Activated CD4-positive, alpha-beta T cell treated with anti-CD3 and anti-CD28 coated beads, Interleukin-2, amount 10 ng/mL, durations not matched to agents 24 days and 14 days (primary cell): Measurements from ENCODE around the gene OTUD1. TPM values are rescaled to one million over a fixed set of nuclear protein-coding genes. Genes with fewer than 3 reads are reported as not detected.
A peak's percentile ranks its signal among the peaks of the same experiment; 100 is the strongest.
"Not testable (repeated sequence)": the region's sequence is repeated elsewhere in the genome, so short reads cannot be mapped to it uniquely, and the experiment has no call there.

Experiments used
- DNase-seq: peaks from one replicate; pipeline ENCODE4 v3.0.0; 2022
- H3K27ac Mint-ChIP-seq: one replicate; pipeline ENCODE4 v1.8.0; 2022; ENCODE audit warnings: mild to moderate bottlenecking, mixed read lengths
- H3K27me3 Mint-ChIP-seq: one replicate; pipeline ENCODE4 v1.8.0; 2022; ENCODE audit warnings: mixed read lengths
- H3K36me3 Mint-ChIP-seq: one replicate; pipeline ENCODE4 v1.8.0; 2022; ENCODE audit warnings: low read depth, mild to moderate bottlenecking, mixed read lengths
- H3K4me1 Mint-ChIP-seq: one replicate; pipeline ENCODE4 v1.8.0; 2021; ENCODE audit warnings: mixed read lengths
- H3K4me3 Mint-ChIP-seq: one replicate; pipeline ENCODE4 v1.8.0; 2022; ENCODE audit warnings: mild to moderate bottlenecking, moderate library complexity, mixed read lengths
- H3K9me3 Mint-ChIP-seq: one replicate; pipeline ENCODE4 v1.8.0; 2021; ENCODE audit warnings: mixed read lengths
- intact Hi-C: fragments of 100-400 bp; cut with micrococcal nuclease; formaldehyde crosslinking; loops from one replicate; pipeline ENCODE4 v1.15.1; 2023
- total RNA-seq: library from RNA; stranded (reverse); gene quantifications from 2 replicates; pipeline ENCODE4 v1.2.3, GENCODE V29; 2022

OTUD1 gene
- total RNA-seq = 12.6 and 12.8 TPM in 2 replicates

DNA sequence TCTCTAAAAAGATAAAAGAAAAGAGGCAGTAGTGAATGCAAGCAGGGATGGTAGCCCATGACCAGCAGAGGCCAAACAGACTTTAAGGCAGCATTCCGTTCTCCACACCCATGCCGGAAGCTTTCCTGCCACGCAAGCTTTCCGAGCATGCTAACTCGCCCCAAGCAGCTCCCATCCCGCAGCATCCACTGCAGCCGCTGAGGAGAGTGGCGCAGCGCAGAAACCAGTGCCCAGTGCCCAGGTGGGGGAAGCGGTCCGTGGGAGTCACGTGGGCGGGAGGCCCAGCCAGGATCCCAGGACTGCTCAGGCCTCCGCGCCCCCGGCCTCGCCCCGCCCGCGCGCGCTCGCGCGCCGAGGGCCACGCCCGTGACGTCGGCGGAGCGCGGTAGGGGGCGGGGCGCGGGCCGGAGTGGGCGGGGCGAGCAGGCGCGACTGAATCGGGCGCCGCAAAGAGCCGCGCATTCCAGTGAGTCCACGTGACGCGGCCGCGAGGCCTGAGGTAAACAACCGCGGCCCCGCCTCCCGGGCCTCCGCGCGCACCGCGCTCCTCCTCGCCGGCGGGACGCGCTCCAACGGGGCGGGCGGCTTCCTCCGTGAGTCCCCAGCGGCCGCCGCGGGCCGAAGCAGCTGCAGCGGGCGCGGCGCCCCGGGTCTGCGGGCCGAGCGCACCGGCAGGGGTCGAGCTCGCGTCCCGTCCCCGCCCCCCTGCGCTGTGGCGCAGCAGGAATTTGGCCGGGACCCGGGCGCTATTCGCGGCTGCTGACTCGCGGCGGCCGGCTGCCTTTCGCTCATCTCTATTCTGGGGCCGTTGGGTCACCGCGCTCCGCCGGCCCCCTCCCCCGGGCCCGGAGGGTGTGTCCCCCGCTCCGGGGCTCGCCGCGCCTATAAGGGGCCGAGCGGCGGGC, at the start of gene OTUD1:
Gene OTUD1, plus strand, starts transcription at position 529 of the 905 bp plus-strand sequence. CDS start 383 bp downstream, outside the sequence.
- intact Hi-C loops = loop anchor here (2.0 to 5.0 kb wide), 4 partner anchors 76 to 1579 kb away; partner anchors contain the start of genes ENKUR, MSRB2 and THNSL1
- no peaks in the 10 kb centered on the region for H3K27me3 Mint-ChIP-seq
- H3K9me3 Mint-ChIP-seq = no peaks in the 10 kb centered on the region
- peaks cover 39% of the 10 kb centered on the region for H3K4me1 Mint-ChIP-seq
- peaks cover 25% of the 10 kb centered on the region for H3K36me3 Mint-ChIP-seq
- peak within 1 kb of the TSS; percentile 96 for H3K4me3 Mint-ChIP-seq
- peak; percentile 99 for DNase-seq
- H3K27ac Mint-ChIP-seq = peak within 1 kb of the TSS; percentile 86

DNA sequence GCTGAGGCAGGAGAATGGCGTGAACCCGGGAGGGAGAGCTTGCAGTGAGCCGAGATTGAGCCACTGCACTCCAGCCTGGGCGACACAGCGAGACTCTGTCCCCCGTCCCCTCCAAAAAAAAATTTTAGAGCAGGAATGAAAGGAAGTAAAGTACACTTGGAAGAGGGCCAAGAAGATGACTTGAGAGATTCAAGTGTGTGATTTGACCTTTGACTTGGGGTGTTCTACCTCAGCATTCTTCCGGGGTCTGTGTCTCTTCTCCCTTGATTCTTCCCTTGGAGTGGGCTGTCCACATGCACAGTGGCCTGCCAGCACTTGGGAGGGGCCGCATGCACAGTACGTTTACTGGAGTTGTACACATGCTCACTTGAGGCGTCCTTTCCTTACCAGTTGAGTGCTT, 48.5 kb upstream of the OTUD1 start:
- H3K36me3 Mint-ChIP-seq, H3K4me3 Mint-ChIP-seq, DNase-seq, H3K27ac Mint-ChIP-seq, H3K27me3 Mint-ChIP-seq, intact Hi-C loops: not testable (repeated sequence)
- Mint-ChIP-seq H3K4me1 (peaks cover 11% of the 10 kb centered on the region), H3K9me3 (peaks cover 13% of the 10 kb centered on the region)

- Mint-ChIP-seq H3K4me1 (peaks cover 11% of the 10 kb centered on the region), H3K9me3 (peaks cover 13% of the 10 kb centered on the region), H3K27ac (no peak overlapping the region), H3K4me3 (no peak overlapping the region), H3K36me3 (no peaks in the 10 kb centered on the region), H3K27me3 (no peaks in the 10 kb centered on the region)
- DNase-seq = no peak
- intact Hi-C loops = no loop called here
These were observed 48.1 kb upstream of the OTUD1 start for GRCh38 chr10:23390809-23391208.

DNA sequence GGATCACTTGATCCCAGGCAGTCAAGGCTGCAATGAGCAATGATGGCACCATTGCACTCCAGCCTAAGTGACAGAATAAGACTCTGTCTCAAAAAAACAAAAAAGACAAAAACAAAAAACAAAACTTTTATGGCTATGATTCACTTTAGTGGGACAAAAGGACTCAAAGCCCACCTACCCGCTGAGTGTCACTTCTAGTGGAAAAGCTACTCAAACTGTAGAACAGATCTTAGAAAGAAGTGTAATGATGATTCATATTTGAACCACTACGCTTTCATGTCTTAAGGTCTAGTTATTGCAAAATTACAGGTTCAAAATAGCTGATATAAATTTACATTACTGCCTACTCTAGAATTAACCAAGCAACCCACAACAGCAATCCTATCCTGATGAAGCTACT, 47.1 kb upstream of the OTUD1 start:
- H3K27me3 Mint-ChIP-seq = no peaks in the 10 kb centered on the region
- peaks cover 13% of the 10 kb centered on the region for H3K4me1 Mint-ChIP-seq
- H3K9me3 Mint-ChIP-seq = peaks cover 13% of the 10 kb centered on the region
- H3K27ac Mint-ChIP-seq = no peak overlapping the region
- DNase-seq = no peak
- no peaks in the 10 kb centered on the region for H3K36me3 Mint-ChIP-seq
- no peak overlapping the region for H3K4me3 Mint-ChIP-seq
- intact Hi-C loops = no loop called here

DNA sequence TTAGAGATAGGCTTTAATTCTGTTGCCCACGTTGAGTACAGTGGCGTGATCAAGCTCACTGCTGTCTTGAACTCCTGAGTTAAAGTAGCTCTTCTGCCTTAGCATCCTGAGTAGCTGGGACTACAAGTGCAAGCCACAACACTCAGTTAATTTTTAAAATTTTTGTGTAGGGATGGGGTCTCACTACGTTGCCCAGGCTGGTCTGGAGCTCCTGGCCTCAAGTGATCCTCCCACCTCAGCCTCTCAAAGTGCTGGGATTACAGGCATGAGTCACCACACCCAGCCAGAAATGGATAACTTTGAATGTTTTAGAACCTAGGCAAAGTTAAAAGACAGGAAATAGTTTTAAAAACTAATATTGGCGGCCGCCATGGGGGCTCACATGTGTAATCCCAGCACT, 43.9 kb upstream of the OTUD1 start:
- H3K27ac Mint-ChIP-seq = no peak overlapping the region
- peaks cover 5% of the 10 kb centered on the region for H3K9me3 Mint-ChIP-seq
- H3K4me3 Mint-ChIP-seq = no peak overlapping the region
- intact Hi-C loops = no loop called here
- H3K36me3 Mint-ChIP-seq = no peaks in the 10 kb centered on the region
- peaks cover 11% of the 10 kb centered on the region for H3K4me1 Mint-ChIP-seq
- no peak for DNase-seq
- no peaks in the 10 kb centered on the region for H3K27me3 Mint-ChIP-seq

DNA sequence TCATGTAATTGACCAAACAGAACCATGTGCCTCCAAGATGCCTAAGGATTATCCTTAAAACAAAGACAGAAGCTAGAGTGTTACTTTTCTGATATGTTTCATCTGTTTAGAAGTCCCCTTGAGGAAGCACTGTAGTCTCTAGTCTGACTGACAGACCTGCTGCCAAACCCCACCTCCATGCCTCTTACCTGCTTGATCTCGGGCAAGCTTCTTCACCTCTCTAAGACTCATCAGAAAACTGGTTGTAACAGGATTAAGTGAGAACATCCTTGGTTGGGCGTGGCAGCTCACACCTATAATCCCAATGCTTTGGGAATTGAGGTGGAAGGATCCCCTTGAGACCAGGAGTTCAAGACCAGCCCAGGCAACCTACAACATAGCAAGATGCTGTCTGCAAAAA, 42.2 kb upstream of the OTUD1 start:
- Mint-ChIP-seq H3K36me3 (no peaks in the 10 kb centered on the region), H3K27me3 (no peaks in the 10 kb centered on the region), H3K4me3 (no peak overlapping the region), H3K27ac (no peak overlapping the region), H3K4me1 (peaks cover 6% of the 10 kb centered on the region), H3K9me3 (no peaks in the 10 kb centered on the region)
- no peak for DNase-seq
- intact Hi-C loops = no loop called here

DNA sequence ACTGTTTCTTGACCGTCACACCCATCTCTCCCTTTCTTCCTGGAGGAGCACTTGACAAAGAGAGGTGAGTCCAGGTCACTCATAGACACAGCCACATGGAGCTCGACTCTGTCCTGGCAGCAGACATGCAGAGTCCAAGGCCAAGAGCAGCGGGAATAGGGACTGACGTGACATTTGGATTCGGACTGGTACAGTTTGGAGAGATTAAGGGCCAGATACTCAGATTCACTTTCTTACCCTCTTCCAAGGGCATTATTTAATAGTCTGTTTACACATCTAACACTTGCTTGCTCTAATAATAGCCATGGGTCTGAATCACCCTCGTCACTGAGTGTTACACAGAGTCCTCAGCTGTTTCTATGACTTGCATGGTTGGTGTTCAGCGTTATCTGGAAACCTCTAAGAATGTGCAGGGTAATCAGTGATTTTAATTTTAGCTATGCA, 39.2 kb upstream of the OTUD1 start:
- Mint-ChIP-seq H3K4me3 (no peak overlapping the region), H3K36me3 (no peaks in the 10 kb centered on the region), H3K4me1 (peaks cover 2% of the 10 kb centered on the region), H3K9me3 (no peaks in the 10 kb centered on the region), H3K27me3 (no peaks in the 10 kb centered on the region), H3K27ac (no peak overlapping the region)
- no peak for DNase-seq
- intact Hi-C loops = no loop called here

GRCh38 chr10:23402856-23403255, 36.0 kb upstream of the OTUD1 start:
- intact Hi-C loops = no loop called here
- Mint-ChIP-seq H3K27ac (no peak overlapping the region), H3K36me3 (no peaks in the 10 kb centered on the region), H3K4me1 (no peaks in the 10 kb centered on the region), H3K27me3 (no peaks in the 10 kb centered on the region), H3K4me3 (no peak overlapping the region), H3K9me3 (no peaks in the 10 kb centered on the region)
- DNase-seq = no peak

GRCh38 chr10:23403278-23403677, 35.6 kb upstream of the OTUD1 start:
- intact Hi-C loops = no loop called here
- no peak overlapping the region for H3K27ac Mint-ChIP-seq
- no peak for DNase-seq
- no peaks in the 10 kb centered on the region for H3K36me3 Mint-ChIP-seq
- no peaks in the 10 kb centered on the region for H3K4me1 Mint-ChIP-seq
- no peaks in the 10 kb centered on the region for H3K27me3 Mint-ChIP-seq
- no peak overlapping the region for H3K4me3 Mint-ChIP-seq
- H3K9me3 Mint-ChIP-seq = no peaks in the 10 kb centered on the region

- Mint-ChIP-seq H3K4me1 (no peaks in the 10 kb centered on the region), H3K9me3 (no peaks in the 10 kb centered on the region), H3K4me3 (no peak overlapping the region), H3K27me3 (no peaks in the 10 kb centered on the region), H3K36me3 (no peaks in the 10 kb centered on the region), H3K27ac (no peak overlapping the region)
- intact Hi-C loops = no loop called here
- no peak for DNase-seq
These were observed 35.2 kb upstream of the OTUD1 start for GRCh38 chr10:23403719-23404118.

DNA sequence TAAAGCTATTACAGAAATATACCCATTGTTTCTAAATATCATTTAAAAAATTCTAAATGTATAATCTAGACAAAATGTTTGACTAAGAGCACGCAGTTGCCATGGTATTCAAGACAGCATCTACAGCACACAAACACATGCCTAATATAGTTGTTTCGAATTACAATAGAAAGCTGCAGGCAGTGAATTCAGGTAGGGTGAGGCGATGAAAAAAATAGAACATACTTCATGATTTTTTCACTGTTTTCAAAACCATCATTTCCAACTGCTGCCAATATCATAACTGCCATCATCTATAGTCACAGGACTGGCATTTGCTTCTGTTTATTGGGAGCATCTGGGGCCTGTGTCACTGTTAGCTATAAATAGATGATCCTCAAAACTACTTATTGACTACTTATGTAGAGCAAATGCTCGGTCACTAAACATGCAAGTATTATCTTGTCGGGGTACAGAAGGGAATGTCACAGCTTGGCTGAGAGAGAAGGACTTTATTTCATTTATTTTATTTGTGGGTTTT, 34.4 kb upstream of the OTUD1 start:
- Mint-ChIP-seq H3K9me3 (no peaks in the 10 kb centered on the region), H3K4me1 (no peaks in the 10 kb centered on the region), H3K27me3 (no peaks in the 10 kb centered on the region), H3K27ac (no peak overlapping the region), H3K4me3 (no peak overlapping the region), H3K36me3 (no peaks in the 10 kb centered on the region)
- no peak for DNase-seq
- intact Hi-C loops = no loop called here

DNA sequence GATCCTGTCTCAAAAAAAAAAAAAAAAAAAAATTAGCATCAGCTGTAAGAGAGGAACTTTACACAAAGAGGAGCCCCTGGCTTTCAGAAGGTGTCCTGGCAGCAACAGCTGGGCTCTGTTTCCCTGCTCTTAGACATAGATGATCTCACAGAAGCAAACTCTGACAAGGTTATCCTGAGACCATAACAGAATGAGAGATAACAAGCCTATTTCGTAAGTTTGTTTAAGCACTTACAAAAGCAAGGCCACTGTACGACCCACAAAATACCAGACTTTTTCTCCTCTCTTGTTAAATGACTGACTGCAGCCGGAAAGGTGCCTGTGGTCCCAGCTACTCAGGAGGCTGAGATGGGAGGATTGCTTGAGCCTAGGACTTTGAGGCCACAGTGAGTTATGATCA, 33.3 kb upstream of the OTUD1 start:
- Mint-ChIP-seq H3K27me3 (no peaks in the 10 kb centered on the region), H3K27ac (no peak overlapping the region), H3K4me3 (no peak overlapping the region), H3K4me1 (no peaks in the 10 kb centered on the region), H3K9me3 (no peaks in the 10 kb centered on the region), H3K36me3 (no peaks in the 10 kb centered on the region)
- DNase-seq = no peak
- intact Hi-C loops = no loop called here

- no peak for DNase-seq
- intact Hi-C loops = no loop called here
- no peaks in the 10 kb centered on the region for H3K27me3 Mint-ChIP-seq
- no peak overlapping the region for H3K27ac Mint-ChIP-seq
- H3K9me3 Mint-ChIP-seq = no peaks in the 10 kb centered on the region
- H3K4me3 Mint-ChIP-seq = no peak overlapping the region
- no peaks in the 10 kb centered on the region for H3K4me1 Mint-ChIP-seq
- no peaks in the 10 kb centered on the region for H3K36me3 Mint-ChIP-seq
These were observed 32.5 kb upstream of the OTUD1 start for GRCh38 chr10:23406409-23406808.

GRCh38 chr10:23408330-23408976, 30.4 kb upstream of the OTUD1 start:
- no peaks in the 10 kb centered on the region for H3K9me3 Mint-ChIP-seq

More at GRCh38 chr10:23408330-23408976, 30.4 kb upstream of the OTUD1 start:
- Mint-ChIP-seq H3K27ac (no peak overlapping the region), H3K27me3 (no peaks in the 10 kb centered on the region), H3K4me1 (peaks cover 11% of the 10 kb centered on the region), H3K36me3 (no peaks in the 10 kb centered on the region), H3K4me3 (no peak overlapping the region)
- intact Hi-C loops = no loop called here
- no peak for DNase-seq
